NB4 (cell line): ENCODE measurements around the gene COL2A1.
"Not testable (repeated sequence)": the region's sequence is repeated elsewhere in the genome, so short reads cannot be mapped to it uniquely, and the experiment has no call there.

ENCODE experiments used
- DNase-seq: peaks from one replicate; pipeline ENCODE4 v3.0.0; 2010; ENCODE audit warnings: low read depth
- H3K4me3 ChIP-seq: one replicate; pipeline ENCODE4 v1.5.1; 2011; ENCODE audit warnings: mild to moderate bottlenecking, low read depth, low read length, moderate library complexity
- CTCF ChIP-seq: IDR thresholded peaks from one replicate; pipeline ENCODE4 v1.5.1; 2012; ENCODE audit warnings: low read depth, low read length
- MAX ChIP-seq: IDR thresholded peaks from 2 replicates; pipeline ENCODE4 v1.6.1; 2011; ENCODE audit warnings: low read depth, low read length
- MYC ChIP-seq: IDR thresholded peaks from 2 replicates; pipeline ENCODE4 v1.6.1; 2011; ENCODE audit warnings: low read depth, low read length
- POLR2A ChIP-seq: IDR thresholded peaks from 2 replicates; pipeline ENCODE4 v1.6.1; 2011; ENCODE audit warnings: mild to moderate bottlenecking; ENCODE audit not compliant: insufficient read length; ENCODE audit errors: extremely low read depth

COL2A1 gene

GRCh38 chr12:47967461-47968321, 36.6 kb downstream of the COL2A1 start:
- TF ChIP-seq MAX (no peak), MYC (no peak), CTCF (no peak)
- H3K4me3 ChIP-seq = no peak overlapping the region
- DNase-seq = no peak

- H3K4me3 ChIP-seq = no peak overlapping the region
- DNase-seq = no peak
- TF ChIP-seq POLR2A = no peak
- no peak for TF ChIP-seq MYC
- TF ChIP-seq MAX = no peak
- no peak for TF ChIP-seq CTCF
Measured at GRCh38 chr12:47965581-47965980, 38.7 kb downstream of the COL2A1 start.

- H3K4me3 ChIP-seq = peak overlapping the region; percentile 79
- TF ChIP-seq CTCF = no peak
- TF ChIP-seq MYC = no peak
- TF ChIP-seq POLR2A = no peak
- no peak for TF ChIP-seq MAX
- DNase-seq = peak; percentile 26
Measured at GRCh38 chr12:47964106-47964728, 40.1 kb downstream of the COL2A1 start.

DNA sequence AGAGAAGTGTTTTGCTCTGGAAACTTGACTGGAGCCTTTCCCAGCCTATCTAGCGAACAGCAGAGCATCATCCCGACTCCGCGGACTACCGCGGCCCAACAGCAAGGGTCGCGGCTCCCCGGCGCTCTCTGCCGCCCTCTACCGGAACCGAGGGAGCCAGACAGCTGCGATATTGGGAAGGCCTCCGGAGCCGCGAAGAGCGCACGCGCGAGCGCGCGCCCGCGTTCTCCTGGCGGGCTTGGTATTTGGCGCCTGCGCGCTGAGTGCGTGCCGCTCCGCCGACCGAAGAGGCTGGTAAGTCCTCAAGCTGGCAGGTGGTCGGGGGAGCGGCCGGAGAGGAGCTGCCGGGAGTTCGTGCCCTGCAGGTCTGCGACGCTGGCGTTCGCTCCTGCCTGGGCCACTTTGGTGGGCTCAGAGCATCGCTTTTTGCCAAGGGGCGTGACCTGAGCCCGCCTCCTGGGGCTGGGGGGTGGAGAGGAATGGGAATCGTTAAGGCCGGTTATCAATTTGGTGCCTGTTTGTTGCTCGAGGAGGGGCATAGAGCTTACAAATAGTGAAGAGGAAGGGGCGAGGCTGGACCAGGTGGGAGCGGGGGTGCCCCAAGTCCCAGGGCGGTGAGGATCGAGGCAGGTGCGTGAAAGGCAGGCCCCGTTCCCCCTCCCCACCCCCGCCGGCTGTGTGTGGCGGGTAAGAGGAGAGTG, 40.8 kb downstream of the COL2A1 start, which contains the start of gene TMEM106C:
Gene TMEM106C, plus strand, starts transcription at position 257 of the 701 bp plus-strand sequence. CDS start 641 bp downstream, outside the sequence.
- H3K4me3 ChIP-seq = peak within 1 kb of the TSS; percentile 79
- TF ChIP-seq CTCF (peak; percentile 90), MAX (peak; percentile 83), POLR2A (peak; percentile 86), MYC (peak; percentile 60; the same call in 1 of the 2 replicates)
- peak; percentile 93 for DNase-seq

DNA sequence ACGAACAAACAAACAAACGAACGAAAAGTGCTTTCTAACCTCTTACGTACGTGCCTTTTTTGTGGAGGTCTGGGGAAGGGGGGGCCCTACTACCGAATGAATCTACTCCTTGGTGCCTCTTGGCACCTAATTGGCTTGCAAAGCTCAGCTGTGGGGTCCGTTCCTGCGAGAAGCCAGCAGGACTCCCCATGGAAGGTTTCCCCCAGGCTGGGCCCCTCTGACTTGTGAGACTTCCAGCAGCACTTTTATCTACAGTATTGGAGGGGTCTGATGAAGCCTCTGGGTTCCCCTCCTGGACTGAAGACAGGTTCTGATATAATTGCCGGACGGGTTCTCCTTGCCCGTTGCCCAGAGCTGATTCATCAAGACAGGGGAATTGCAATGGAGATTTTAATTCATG, 42.1 kb downstream of the COL2A1 start:
- no peak for DNase-seq
- no peak overlapping the region for H3K4me3 ChIP-seq
- TF ChIP-seq MAX (no peak), MYC (no peak), POLR2A (no peak), CTCF (no peak)

DNA sequence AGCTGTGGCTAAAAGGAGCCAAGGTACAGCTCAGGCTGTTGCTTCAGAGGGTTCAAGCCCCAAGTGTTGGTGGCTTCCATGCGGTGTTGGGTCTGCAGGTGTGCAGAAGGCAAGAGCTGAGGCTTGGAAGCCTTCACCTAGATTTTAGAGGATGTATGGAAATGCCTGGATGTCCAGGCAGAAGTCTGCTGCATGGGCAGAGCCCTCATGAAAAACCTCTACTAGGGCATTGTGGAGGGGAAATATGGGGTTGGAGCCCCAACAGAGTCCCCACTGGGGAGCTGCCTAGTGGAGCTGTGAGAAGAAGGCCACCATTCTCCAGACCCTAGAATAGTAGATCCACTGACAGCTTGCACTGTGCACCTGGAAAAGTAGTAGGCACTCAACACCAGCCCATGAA, 46.6 kb downstream of the COL2A1 start:
- DNase-seq = not testable (repeated sequence)

More for the DNA sequence above, 46.6 kb downstream of the COL2A1 start:
- H3K4me3 ChIP-seq = not testable (repeated sequence)
